Adipocyte (in vitro differentiated cells): Measurements from ENCODE around the gene CHN1.

Source experiments
- DNase-seq: peaks from one replicate; pipeline ENCODE4 v3.0.0-alpha.2; 2015; ENCODE audit warnings: low read depth
- H3K27me3 ChIP-seq: replicated peaks from 2 replicates; pipeline ENCODE4 v1.7.0; 2013; ENCODE audit warnings: mild to moderate bottlenecking, low read length, moderate library complexity; ENCODE audit not compliant: control insufficient read depth, insufficient read depth
- H3K36me3 ChIP-seq: 2 replicates; pipeline ENCODE4 v1.7.0; 2013; ENCODE audit warnings: low read length, mild to moderate bottlenecking, moderate library complexity; ENCODE audit not compliant: control insufficient read depth, insufficient read depth, severe bottlenecking
- H3K4me1 ChIP-seq: 2 replicates; pipeline ENCODE4 v1.7.0; 2013; ENCODE audit warnings: mild to moderate bottlenecking, low read length, moderate library complexity; ENCODE audit not compliant: control insufficient read depth, insufficient read depth
- H3K4me3 ChIP-seq: 2 replicates; pipeline ENCODE4 v1.7.0; 2013; ENCODE audit warnings: mild to moderate bottlenecking, low read length, moderate library complexity
- H3K9ac ChIP-seq: 2 replicates; pipeline ENCODE4 v1.7.0; 2013; ENCODE audit warnings: mild to moderate bottlenecking, low read length, moderate library complexity
- H3K9me3 ChIP-seq: 2 replicates; pipeline ENCODE4 v1.7.0; 2013; ENCODE audit warnings: mild to moderate bottlenecking, low read length, moderate library complexity; ENCODE audit not compliant: control insufficient read depth

The CHN1 gene

GRCh38 chr2:175004980-175005732 lies at the start of gene CHN1:
TSS of gene CHN1 (minus strand) at chr2:175005381. CDS start at chr2:175004912, 469 bp downstream.
- peak; percentile 89 for DNase-seq
- peak within 1 kb of the TSS; percentile 84 for H3K4me3 ChIP-seq
- peak within 1 kb of the TSS; percentile 27 for H3K9ac ChIP-seq
- peaks cover 23% of the 10 kb centered on the region for H3K27me3 ChIP-seq
- H3K9me3 ChIP-seq, result no peaks in the 10 kb centered on the region
- peaks cover 10% of the 10 kb centered on the region for H3K4me1 ChIP-seq
- no peaks in the 10 kb centered on the region for H3K36me3 ChIP-seq

GRCh38 chr2:175054340-175054739 lies 49.2 kb upstream of the CHN1 start:
- H3K9me3 ChIP-seq, result no peaks in the 10 kb centered on the region
- DNase-seq, result no peak
- H3K9ac ChIP-seq, result no peak overlapping the region
- no peaks in the 10 kb centered on the region for H3K27me3 ChIP-seq
- no peak overlapping the region for H3K4me3 ChIP-seq
- H3K4me1 ChIP-seq, result no peaks in the 10 kb centered on the region
- H3K36me3 ChIP-seq, result peaks cover 5% of the 10 kb centered on the region

GRCh38 chr2:175049661-175050060 lies 44.5 kb upstream of the CHN1 start:
- Histone ChIP-seq H3K27me3 (no peaks in the 10 kb centered on the region), H3K36me3 (no peaks in the 10 kb centered on the region), H3K9me3 (no peaks in the 10 kb centered on the region), H3K4me3 (no peak overlapping the region), H3K9ac (no peak overlapping the region), H3K4me1 (no peaks in the 10 kb centered on the region)
- no peak for DNase-seq

GRCh38 chr2:175048275-175048674 lies 43.1 kb upstream of the CHN1 start:
- DNase-seq, result no peak
- Histone ChIP-seq H3K4me3 (no peak overlapping the region), H3K27me3 (no peaks in the 10 kb centered on the region), H3K9ac (no peak overlapping the region), H3K36me3 (no peaks in the 10 kb centered on the region), H3K9me3 (no peaks in the 10 kb centered on the region), H3K4me1 (no peaks in the 10 kb centered on the region)

- Histone ChIP-seq H3K4me3 (no peak overlapping the region), H3K9ac (no peak overlapping the region)
- DNase-seq, result no peak
Measured at GRCh38 chr2:175039490-175039889, 34.3 kb upstream of the CHN1 start.

GRCh38 chr2:175039031-175039430 lies 33.9 kb upstream of the CHN1 start:
- no peak for DNase-seq
- Histone ChIP-seq H3K4me1 (peaks cover 6% of the 10 kb centered on the region), H3K9me3 (no peaks in the 10 kb centered on the region), H3K36me3 (no peaks in the 10 kb centered on the region), H3K27me3 (no peaks in the 10 kb centered on the region), H3K4me3 (no peak overlapping the region), H3K9ac (no peak overlapping the region)

More at GRCh38 chr2:175039490-175039889, 34.3 kb upstream of the CHN1 start:
- Histone ChIP-seq H3K9me3 (no peaks in the 10 kb centered on the region), H3K27me3 (no peaks in the 10 kb centered on the region), H3K36me3 (no peaks in the 10 kb centered on the region), H3K4me1 (peaks cover 6% of the 10 kb centered on the region)

GRCh38 chr2:175037941-175038340 lies 32.8 kb upstream of the CHN1 start:
- no peak for DNase-seq
- no peaks in the 10 kb centered on the region for H3K9me3 ChIP-seq
- H3K27me3 ChIP-seq, result no peaks in the 10 kb centered on the region
- peaks cover 6% of the 10 kb centered on the region for H3K4me1 ChIP-seq
- H3K4me3 ChIP-seq, result no peak overlapping the region
- no peaks in the 10 kb centered on the region for H3K36me3 ChIP-seq
- H3K9ac ChIP-seq, result no peak overlapping the region

GRCh38 chr2:175036582-175037018 lies 31.4 kb upstream of the CHN1 start:
- Histone ChIP-seq H3K4me1 (peaks cover 6% of the 10 kb centered on the region), H3K4me3 (no peak overlapping the region), H3K9ac (no peak overlapping the region), H3K36me3 (no peaks in the 10 kb centered on the region), H3K9me3 (no peaks in the 10 kb centered on the region), H3K27me3 (no peaks in the 10 kb centered on the region)
- DNase-seq, result peak; percentile 70

- H3K27me3 ChIP-seq, result no peaks in the 10 kb centered on the region
- H3K9me3 ChIP-seq, result no peaks in the 10 kb centered on the region
- H3K4me3 ChIP-seq, result no peak overlapping the region
- no peaks in the 10 kb centered on the region for H3K36me3 ChIP-seq
- no peak for DNase-seq
- H3K4me1 ChIP-seq, result peaks cover 7% of the 10 kb centered on the region
- no peak overlapping the region for H3K9ac ChIP-seq
Measured at GRCh38 chr2:175035806-175036205, 30.6 kb upstream of the CHN1 start.

GRCh38 chr2:175034716-175035115 lies 29.5 kb upstream of the CHN1 start:
- H3K4me1 ChIP-seq, result peaks cover 9% of the 10 kb centered on the region
- no peak overlapping the region for H3K9ac ChIP-seq
- H3K4me3 ChIP-seq, result no peak overlapping the region
- no peaks in the 10 kb centered on the region for H3K36me3 ChIP-seq
- DNase-seq, result no peak
- H3K27me3 ChIP-seq, result no peaks in the 10 kb centered on the region
- H3K9me3 ChIP-seq, result no peaks in the 10 kb centered on the region

GRCh38 chr2:175030380-175031271 lies 25.4 kb upstream of the CHN1 start:
- Histone ChIP-seq H3K4me3 (no peak overlapping the region), H3K27me3 (no peaks in the 10 kb centered on the region), H3K9me3 (no peaks in the 10 kb centered on the region), H3K9ac (no peak overlapping the region), H3K4me1 (peaks cover 9% of the 10 kb centered on the region), H3K36me3 (no peaks in the 10 kb centered on the region)
- DNase-seq, result peak; percentile 70
